Erythroblast (primary cell): ENCODE results near the gene EVX1.

Experiments used
- DNase-seq, 2 experiments: peaks; one replicate each; lab custom pipeline; 2025; lab: John Stamatoyannopoulos, UW
- GATA1 ChIP-seq: IDR thresholded peaks from 2 replicates; pipeline ENCODE4 v1.6.1; 2011; ENCODE audit warnings: low read depth, mild to moderate bottlenecking, control low read depth, low read length, moderate library complexity
- POLR2A ChIP-seq: IDR thresholded peaks from 2 replicates; pipeline ENCODE4 v1.6.1; 2011; ENCODE audit warnings: mild to moderate bottlenecking, low read length

The EVX1 gene

GRCh38 chr7:27245798-27246691 lies 3.4 kb downstream of the EVX1 start:
- DNase-seq, result no peak
- TF ChIP-seq POLR2A, result no peak
- TF ChIP-seq GATA1, result no peak

GRCh38 chr7:27247000-27247399 lies 4.4 kb downstream of the EVX1 start:
- TF ChIP-seq POLR2A, result no peak
- no peak for TF ChIP-seq GATA1
- DNase-seq, result no peak

- no peak for TF ChIP-seq GATA1
- no peak for TF ChIP-seq POLR2A
- DNase-seq, result no peak
Measured at GRCh38 chr7:27247452-27248426, 5.1 kb downstream of the EVX1 start.

- TF ChIP-seq GATA1 (no peak), POLR2A (no peak)
Measured at GRCh38 chr7:27248427-27248806, 5.8 kb downstream of the EVX1 start.

GRCh38 chr7:27248911-27249723 lies 6.5 kb downstream of the EVX1 start:
- no peak for TF ChIP-seq GATA1
- no peak for TF ChIP-seq POLR2A
- DNase-seq, result no peak

More at GRCh38 chr7:27248427-27248806, 5.8 kb downstream of the EVX1 start:
- no peak for DNase-seq

GRCh38 chr7:27249724-27250556 lies 7.3 kb downstream of the EVX1 start:
- no peak for DNase-seq
- TF ChIP-seq GATA1 (no peak), POLR2A (no peak)

- TF ChIP-seq POLR2A, result no peak
- TF ChIP-seq GATA1, result no peak
Measured at GRCh38 chr7:27250557-27251070, 8.0 kb downstream of the EVX1 start.

GRCh38 chr7:27251136-27251651 lies 8.6 kb downstream of the EVX1 start:
- TF ChIP-seq POLR2A, result no peak
- no peak for TF ChIP-seq GATA1
- no peak for DNase-seq

More at GRCh38 chr7:27250557-27251070, 8.0 kb downstream of the EVX1 start:
- DNase-seq, result no peak

GRCh38 chr7:27251652-27252590 lies 9.3 kb downstream of the EVX1 start:
- TF ChIP-seq GATA1, result no peak
- TF ChIP-seq POLR2A, result no peak
- no peak for DNase-seq

- DNase-seq, result no peak
- TF ChIP-seq GATA1 (no peak), POLR2A (no peak)
Measured at GRCh38 chr7:27254625-27255024, 12.0 kb downstream of the EVX1 start.

- no peak for TF ChIP-seq GATA1
- no peak for TF ChIP-seq POLR2A
- no peak for DNase-seq
Measured at GRCh38 chr7:27260211-27260610, 17.6 kb downstream of the EVX1 start.
